PC-3 (cell line): Measurements from ENCODE around the gene MARCHF5. TPM values are rescaled to one million over a fixed set of nuclear protein-coding genes. Genes with fewer than 3 reads are reported as not detected.

Experiments used
- ATAC-seq: fragments of 200-7000 bp; cut with Tn5 transposase; 2 replicates; pipeline ENCODE4 v1.9.1; 2020; ENCODE audit warnings: mild to moderate bottlenecking, moderate library complexity
- BruUV-seq: library from RNA; stranded (reverse); fragments of 400-500 nt; replicated peaks from 2 replicates; lab custom pipeline; 2021; lab: Mats Ljungman, UMichigan
- CTCF ChIA-PET: fragments of 300-600 bp; sonication (Branson Sonifier 250); formaldehyde crosslinking; loops from one replicate; lab custom pipeline; 2022; ENCODE audit warnings: antibody characterized with exemption; lab: Charles Lee
- POLR2A ChIA-PET: fragments of 300-600 bp; sonication (Branson Sonifier 250); formaldehyde crosslinking; loops from one replicate; lab custom pipeline; 2022; ENCODE audit warnings: antibody characterized with exemption; ENCODE audit not compliant: unreplicated experiment; lab: Charles Lee
- DNase-seq: peaks from one replicate; pipeline ENCODE4 v3.0.0-alpha.2; 2015
- H2AFZ ChIP-seq: fragments of 300-600 bp; sonication (generic); 2 replicates; pipeline ENCODE4 v1.6.0; 2016; ENCODE audit warnings: antibody characterized with exemption, low read length
- H3F3A ChIP-seq: fragments of 300-600 bp; sonication (generic); one replicate; pipeline ENCODE4 v1.6.0; 2017; ENCODE audit warnings: antibody characterized with exemption, low read length, control low read depth, mild to moderate bottlenecking; ENCODE audit not compliant: unreplicated experiment
- H3K27ac ChIP-seq: fragments of 300-600 bp; sonication (generic); 2 replicates; pipeline ENCODE4 v1.5.1; 2016; ENCODE audit warnings: mild to moderate bottlenecking, low read length
- H3K27me3 ChIP-seq: fragments of 300-600 bp; sonication (generic); 2 replicates; pipeline ENCODE4 v1.6.1; 2016; ENCODE audit warnings: low read length, mixed read lengths
- H3K36me3 ChIP-seq: fragments of 300-600 bp; sonication (generic); 2 replicates; pipeline ENCODE4 v1.6.1; 2016; ENCODE audit warnings: low read depth, mixed run types, low read length, mixed read lengths
- H3K4me1 ChIP-seq: fragments of 300-600 bp; sonication (generic); 2 replicates; pipeline ENCODE4 v1.5.1; 2016; ENCODE audit warnings: low read length; ENCODE audit not compliant: insufficient read depth
- H3K4me2 ChIP-seq: fragments of 300-600 bp; sonication (generic); 2 replicates; pipeline ENCODE4 v1.6.0; 2016; ENCODE audit warnings: low read length
- H3K4me3 ChIP-seq: fragments of 300-600 bp; sonication (generic); 2 replicates; pipeline ENCODE4 v1.5.1; 2016; ENCODE audit warnings: mild to moderate bottlenecking, low read length, mixed read lengths
- H3K79me2 ChIP-seq: fragments of 300-600 bp; sonication (generic); 2 replicates; pipeline ENCODE4 v1.6.1; 2017; ENCODE audit warnings: low read length, mixed read lengths
- H3K9ac ChIP-seq: fragments of 300-600 bp; sonication (generic); 2 replicates; pipeline ENCODE4 v1.6.0; 2016; ENCODE audit warnings: mild to moderate bottlenecking, low read length
- H3K9me2 ChIP-seq: fragments of 300-600 bp; sonication (generic); replicated peaks from 2 replicates; pipeline ENCODE4 v1.6.1; 2016; ENCODE audit warnings: mixed run types, low read length, mixed read lengths
- H3K9me3 ChIP-seq: fragments of 300-600 bp; sonication (generic); 2 replicates; pipeline ENCODE4 v1.6.1; 2016; ENCODE audit warnings: low read length, mixed read lengths
- H4K20me1 ChIP-seq: fragments of 300-600 bp; sonication (generic); 2 replicates; pipeline ENCODE4 v1.6.1; 2016; ENCODE audit warnings: low read length, mixed read lengths
- CTCF ChIP-seq: fragments of 300-600 bp; sonication (generic); conservative IDR thresholded peaks from 2 replicates; pipeline ENCODE4 v1.5.1; 2017; ENCODE audit warnings: antibody characterized with exemption, low read depth, mild to moderate bottlenecking, low read length
- EZH2 ChIP-seq: fragments of 300-600 bp; sonication (generic); IDR thresholded peaks from one replicate; pipeline ENCODE4 v1.6.1; 2017; ENCODE audit warnings: antibody characterized with exemption, mild to moderate bottlenecking, low read length; ENCODE audit not compliant: unreplicated experiment
- EZH2phosphoT487 ChIP-seq: fragments of 300-600 bp; sonication (generic); IDR thresholded peaks from 2 replicates; pipeline ENCODE4 v1.6.1; 2018; ENCODE audit warnings: mild to moderate bottlenecking, antibody characterized with exemption, low read length, borderline replicate concordance
- intact Hi-C: fragments of 100-400 bp; cut with micrococcal nuclease; formaldehyde crosslinking; loops from 2 replicates; pipeline ENCODE4 v1.9.0; 2023
- total RNA-seq: library from RNA; depleted of rRNA; stranded (reverse); fragments of >200 nt; gene quantifications from 2 replicates; pipeline ENCODE4 v1.2.3, GENCODE V29; 2014

The MARCHF5 gene
- total RNA-seq, 1 experiment from 2014 or later, result 7.4 TPM

GRCh38 chr10:92284112-92284704, 6.8 kb upstream of the MARCHF5 start:
- Histone ChIP-seq H3K4me2 (no peak overlapping the region), H3K9me2 (no peaks in the 10 kb centered on the region), H3K27ac (no peak overlapping the region), H3K4me3 (no peak overlapping the region), H3F3A (no peaks in the 10 kb centered on the region), H4K20me1 (no peaks in the 10 kb centered on the region), H3K9ac (no peak overlapping the region), H3K27me3 (no peaks in the 10 kb centered on the region), H3K79me2 (no peaks in the 10 kb centered on the region), H2AFZ (no peak overlapping the region), H3K36me3 (no peaks in the 10 kb centered on the region), H3K4me1 (no peaks in the 10 kb centered on the region), H3K9me3 (no peaks in the 10 kb centered on the region)
- no TSS peak for BruUV-seq
- CTCF ChIA-PET, result no interaction called here
- intact Hi-C loops, result no loop called here
- TF ChIP-seq EZH2, result no peak
- TF ChIP-seq EZH2phosphoT487, result no peak
- no peak for TF ChIP-seq CTCF
- POLR2A ChIA-PET, result no interaction called here
- DNase-seq (no peak), ATAC-seq (no peak)

- peak; percentile 33 for ATAC-seq
- Histone ChIP-seq H3K9ac (peak overlapping the region; percentile 65), H3K4me2 (peak overlapping the region; percentile 85), H4K20me1 (peaks cover 5% of the 10 kb centered on the region), H2AFZ (peak overlapping the region; percentile 93), H3K27ac (peak overlapping the region; percentile 42), H3K4me1 (0 out of 2 replicates have a peak, but pooled peaks cover 6% of the 10 kb centered on the region), H3K36me3 (peaks cover 8% of the 10 kb centered on the region; the same call in 1 of the 2 replicates), H3K4me3 (peak overlapping the region; percentile 85), H3K9me2 (no peaks in the 10 kb centered on the region), H3F3A (no peaks in the 10 kb centered on the region), H3K79me2 (peaks cover 39% of the 10 kb centered on the region), H3K27me3 (no peaks in the 10 kb centered on the region), H3K9me3 (no peaks in the 10 kb centered on the region)
- POLR2A ChIA-PET, result interaction anchor here (0.6 to 1.2 kb wide), 4 partner anchors 22 to 79 kb away, joined by 3 to 7 read pairs (median 4); no protein-coding TSS in a partner anchor
- intact Hi-C loops, result loop anchor here (1.0 to 5.0 kb wide), 6 partner anchors 47 to 302 kb away; partner anchors contain the start of gene KIF11
- TF ChIP-seq EZH2 (no peak), EZH2phosphoT487 (no peak), CTCF (no peak)
- BruUV-seq, result TSS peak; percentile 49
- DNase-seq, result peak; percentile 44
- CTCF ChIA-PET, result interaction anchor here (0.5 to 3.5 kb wide), 6 partner anchors 27 to 202 kb away, joined by 3 to 20 read pairs (median 6); no protein-coding TSS in a partner anchor
These were observed 711 bp upstream of the MARCHF5 start for GRCh38 chr10:92290076-92290836.
